HG03521 (cell line): ENCODE results near the gene ZFP14.
"Not testable (repeated sequence)": the region's sequence is repeated elsewhere in the genome, so short reads cannot be mapped to it uniquely, and the experiment has no call there.

ENCODE experiments used
- ATAC-seq: cut with Tn5 transposase; IDR thresholded peaks from one replicate; pipeline ENCODE4 v1.9.1; 2021; ENCODE audit warnings: mild to moderate bottlenecking, moderate library complexity; ENCODE audit not compliant: unreplicated experiment

Gene ZFP14

GRCh38 chr19:36331353-36332228, 47.4 kb downstream of the ZFP14 start:
- no peak for ATAC-seq

- no peak for ATAC-seq
Observed at GRCh38 chr19:36330216-36330615, 48.8 kb downstream of the ZFP14 start.

GRCh38 chr19:36329534-36329933, 49.5 kb downstream of the ZFP14 start:
- ATAC-seq: not testable (repeated sequence)

GRCh38 chr19:36326649-36327048, 52.4 kb downstream of the ZFP14 start:
- not testable (repeated sequence) for ATAC-seq

GRCh38 chr19:36315164-36315563, 63.8 kb downstream of the ZFP14 start:
- not testable (repeated sequence) for ATAC-seq

GRCh38 chr19:36314053-36314452, 64.9 kb downstream of the ZFP14 start:
- not testable (repeated sequence) for ATAC-seq

- not testable (repeated sequence) for ATAC-seq
Observed at GRCh38 chr19:36311098-36311760, 67.8 kb downstream of the ZFP14 start.

GRCh38 chr19:36310416-36310990, 68.5 kb downstream of the ZFP14 start:
- ATAC-seq: not testable (repeated sequence)

GRCh38 chr19:36309759-36310158, 69.2 kb downstream of the ZFP14 start:
- not testable (repeated sequence) for ATAC-seq

- not testable (repeated sequence) for ATAC-seq
Observed at GRCh38 chr19:36309309-36309708, 69.7 kb downstream of the ZFP14 start.

GRCh38 chr19:36292317-36292716, 86.7 kb downstream of the ZFP14 start:
- not testable (repeated sequence) for ATAC-seq
